Glutamatergic neuron (in vitro differentiated cells): ENCODE measurements around the gene CSAG1. TPM values are rescaled to one million over a fixed set of nuclear protein-coding genes. Genes with fewer than 3 reads are reported as not detected.
"Not testable (repeated sequence)": the region's sequence is repeated elsewhere in the genome, so short reads cannot be mapped to it uniquely, and the experiment has no call there.

ENCODE experiments used
- DNase-seq: peaks from one replicate; pipeline ENCODE4 v3.0.0; 2022
- H3K27ac Mint-ChIP-seq: one replicate; pipeline ENCODE4 v1.8.0; 2020; ENCODE audit warnings: mild to moderate bottlenecking, mixed read lengths, inconsistent platforms; ENCODE audit not compliant: unreplicated experiment
- H3K27me3 Mint-ChIP-seq: one replicate; pipeline ENCODE4 v1.8.0; 2020; ENCODE audit warnings: mild to moderate bottlenecking, moderate library complexity, mixed read lengths, inconsistent platforms; ENCODE audit not compliant: unreplicated experiment
- H3K36me3 Mint-ChIP-seq: one replicate; pipeline ENCODE4 v1.8.0; 2020; ENCODE audit warnings: mild to moderate bottlenecking, mixed read lengths, inconsistent platforms; ENCODE audit not compliant: unreplicated experiment
- H3K4me1 Mint-ChIP-seq: one replicate; pipeline ENCODE4 v1.8.0; 2020; ENCODE audit warnings: mild to moderate bottlenecking, low read depth, mixed read lengths, inconsistent platforms; ENCODE audit not compliant: unreplicated experiment
- H3K4me3 Mint-ChIP-seq: one replicate; pipeline ENCODE4 v1.8.0; 2020; ENCODE audit warnings: mild to moderate bottlenecking, mixed read lengths, inconsistent platforms; ENCODE audit not compliant: unreplicated experiment
- H3K9me3 Mint-ChIP-seq: one replicate; pipeline ENCODE4 v1.8.0; 2020; ENCODE audit warnings: mild to moderate bottlenecking, moderate library complexity, mixed read lengths, inconsistent platforms; ENCODE audit not compliant: unreplicated experiment
- total RNA-seq: library from RNA; stranded (reverse); fragmentation: NEBNext Ultra II Directional; extraction: Animal tissue kit (Norgen Biotek cat#: 25700); gene quantifications from one replicate; pipeline ENCODE4 v1.2.1, GENCODE V29; 2021; ENCODE audit not compliant: unreplicated experiment

Gene CSAG1
- total RNA-seq, 1 donor from 2014 or later, result 0.98 TPM

GRCh38 chrX:152709173-152709572, 24.3 kb downstream of the CSAG1 start, which contains the start of gene CSAG2:
TSS of gene CSAG2 (minus strand) at chrX:152709273. CDS start at chrX:152709112, 161 bp downstream.
- H3K4me1 Mint-ChIP-seq, DNase-seq, H3K36me3 Mint-ChIP-seq, H3K9me3 Mint-ChIP-seq, H3K27me3 Mint-ChIP-seq, H3K27ac Mint-ChIP-seq, H3K4me3 Mint-ChIP-seq: not testable (repeated sequence)

GRCh38 chrX:152706500-152706899, 27.0 kb downstream of the CSAG1 start:
- not testable (repeated sequence) for DNase-seq, H3K4me3 Mint-ChIP-seq, H3K4me1 Mint-ChIP-seq, H3K36me3 Mint-ChIP-seq, H3K27me3 Mint-ChIP-seq, H3K27ac Mint-ChIP-seq, H3K9me3 Mint-ChIP-seq

- not testable (repeated sequence) for DNase-seq, H3K27me3 Mint-ChIP-seq, H3K27ac Mint-ChIP-seq, H3K36me3 Mint-ChIP-seq, H3K4me3 Mint-ChIP-seq, H3K4me1 Mint-ChIP-seq, H3K9me3 Mint-ChIP-seq
These were observed 33.1 kb downstream of the CSAG1 start for GRCh38 chrX:152700390-152700789.

GRCh38 chrX:152697952-152698931, 35.3 kb downstream of the CSAG1 start, which contains the start of gene MAGEA3:
TSS of gene MAGEA3 (plus strand) at chrX:152698794. CDS start at chrX:152700833, 2,039 bp downstream.
- not testable (repeated sequence) for H3K27me3 Mint-ChIP-seq, DNase-seq, H3K4me1 Mint-ChIP-seq

GRCh38 chrX:152681012-152681411, 52.5 kb downstream of the CSAG1 start:
- not testable (repeated sequence) for H3K4me3 Mint-ChIP-seq, H3K4me1 Mint-ChIP-seq, H3K36me3 Mint-ChIP-seq, H3K9me3 Mint-ChIP-seq, DNase-seq, H3K27ac Mint-ChIP-seq, H3K27me3 Mint-ChIP-seq

More at GRCh38 chrX:152697952-152698931, 35.3 kb downstream of the CSAG1 start, which contains the start of gene MAGEA3:
- not testable (repeated sequence) for H3K27ac Mint-ChIP-seq, H3K4me3 Mint-ChIP-seq, H3K36me3 Mint-ChIP-seq, H3K9me3 Mint-ChIP-seq

Other genes starting within 250 kb of the CSAG1 start
- gene GABRQ, start 95.8 kb downstream of the CSAG1 start, total RNA-seq, result 2.6 TPM
- gene MAGEA3, start 34.9 kb downstream of the CSAG1 start, total RNA-seq, result not detected
- gene CSAG2, start 24.4 kb downstream of the CSAG1 start, total RNA-seq, result not detected
- 10.6 TPM for gene MAGEA2B, start 19.1 kb downstream of the CSAG1 start, total RNA-seq
- 1.1 TPM for gene MAGEA12, start within 50 bp of the CSAG1 start, total RNA-seq
- gene MAGEA2, start 20.1 kb upstream of the CSAG1 start, total RNA-seq, result 2.7 TPM
- gene CSAG3, start 25.5 kb upstream of the CSAG1 start, total RNA-seq, result 7.4 TPM
- 0.32 TPM for gene MAGEA6, start 36.0 kb upstream of the CSAG1 start, total RNA-seq
- 23.6 TPM for gene CETN2, start 97.0 kb upstream of the CSAG1 start, total RNA-seq
- gene NSDHL, start 97.3 kb upstream of the CSAG1 start, total RNA-seq, result 36.1 TPM
- 1.1 TPM for gene ZNF185, start 164.3 kb upstream of the CSAG1 start, total RNA-seq